ENCODE measurements around the gene CCDC50. TPM values are rescaled to one million over a fixed set of nuclear protein-coding genes. Genes with fewer than 3 reads are reported as not detected.

CCDC50 gene
- total RNA-seq, 4 donors from 2014 or later, result 133 to 248 (median 194) TPM

DNA sequence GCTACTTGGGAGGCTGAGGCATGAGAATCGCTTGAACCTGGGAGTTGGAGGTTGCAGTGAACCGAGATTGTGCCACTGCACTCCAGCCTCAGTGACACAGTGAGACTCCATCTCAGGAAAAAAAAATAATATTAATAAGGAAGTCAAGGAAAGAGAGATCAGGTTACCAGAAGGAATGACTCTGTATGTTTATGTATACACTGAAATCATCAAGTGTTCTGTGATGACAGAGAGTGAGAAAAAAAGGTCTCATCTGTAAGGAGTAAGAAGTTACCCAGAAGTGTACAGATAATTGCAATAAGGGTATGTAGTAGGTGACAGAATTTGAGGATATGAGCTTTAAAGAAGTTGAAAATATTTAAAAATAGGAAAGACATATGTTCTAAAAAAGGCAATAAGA lies 4.3 kb upstream of the CCDC50 start:
- Histone ChIP-seq H3K36me3 (no peaks in the 10 kb centered on the region), H3K27ac (no peak overlapping the region), H3K4me3 (no peak overlapping the region), H3K4me1 (peaks cover 0 to 17% (median 5%) of the 10 kb centered on the region in 3 donors), H3K9me3 (no peaks in the 10 kb centered on the region), H3K27me3 (no peaks in the 10 kb centered on the region)
- TF ChIP-seq POLR2AphosphoS5 (IDR thresholded peaks at IDR 0.05) (no peak), POLR2A (IDR thresholded peaks at IDR 0.05) (no peak), EP300 (IDR thresholded peaks at IDR 0.05) (no peak)
- TF ChIP-seq, protein P1, sequence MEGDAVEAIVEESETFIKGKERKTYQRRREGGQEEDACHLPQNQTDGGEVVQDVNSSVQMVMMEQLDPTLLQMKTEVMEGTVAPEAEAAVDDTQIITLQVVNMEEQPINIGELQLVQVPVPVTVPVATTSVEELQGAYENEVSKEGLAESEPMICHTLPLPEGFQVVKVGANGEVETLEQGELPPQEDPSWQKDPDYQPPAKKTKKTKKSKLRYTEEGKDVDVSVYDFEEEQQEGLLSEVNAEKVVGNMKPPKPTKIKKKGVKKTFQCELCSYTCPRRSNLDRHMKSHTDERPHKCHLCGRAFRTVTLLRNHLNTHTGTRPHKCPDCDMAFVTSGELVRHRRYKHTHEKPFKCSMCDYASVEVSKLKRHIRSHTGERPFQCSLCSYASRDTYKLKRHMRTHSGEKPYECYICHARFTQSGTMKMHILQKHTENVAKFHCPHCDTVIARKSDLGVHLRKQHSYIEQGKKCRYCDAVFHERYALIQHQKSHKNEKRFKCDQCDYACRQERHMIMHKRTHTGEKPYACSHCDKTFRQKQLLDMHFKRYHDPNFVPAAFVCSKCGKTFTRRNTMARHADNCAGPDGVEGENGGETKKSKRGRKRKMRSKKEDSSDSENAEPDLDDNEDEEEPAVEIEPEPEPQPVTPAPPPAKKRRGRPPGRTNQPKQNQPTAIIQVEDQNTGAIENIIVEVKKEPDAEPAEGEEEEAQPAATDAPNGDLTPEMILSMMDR (IDR thresholded peaks at IDR 0.05), result no peak
- no peak for ATAC-seq
- WGBS, 2 donors (ENCODE audit: low coverage in 1 of 2), result 88 to 90% methylated on average over 2 of the region's 2 CpGs

DNA sequence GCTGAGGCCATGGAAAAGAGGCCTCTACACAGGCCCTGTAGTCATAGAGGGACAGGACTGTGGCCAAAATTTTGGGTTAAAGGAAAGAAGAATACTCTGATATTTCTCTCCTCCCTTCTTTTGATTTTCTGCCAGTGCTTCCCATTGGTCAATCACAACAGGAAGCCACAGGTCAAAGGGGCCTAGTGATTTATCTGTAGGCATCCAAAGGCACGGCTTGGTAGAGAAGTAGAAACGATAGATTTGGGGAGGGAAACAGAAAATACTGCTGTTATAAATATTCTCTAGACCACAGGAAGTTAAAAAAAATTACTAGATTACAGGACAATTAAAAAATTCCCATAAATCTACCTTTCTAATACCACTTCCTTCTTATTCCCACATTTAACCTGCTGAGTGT lies 1.7 kb upstream of the CCDC50 start:
- ATAC-seq, result no peak
- peaks cover 5 to 39% (median 16%) of the 10 kb centered on the region in 3 donors for H3K4me1 ChIP-seq
- H3K36me3 ChIP-seq, result no peaks in the 10 kb centered on the region
- H3K27ac ChIP-seq, result no peak overlapping the region
- no peaks in the 10 kb centered on the region for H3K27me3 ChIP-seq
- no peak overlapping the region for H3K4me3 ChIP-seq
- TF ChIP-seq EP300 (IDR thresholded peaks at IDR 0.05), result no peak
- no peak for TF ChIP-seq POLR2A (IDR thresholded peaks at IDR 0.05)
- TF ChIP-seq, protein P1 (IDR thresholded peaks at IDR 0.05), result no peak
- no peak for TF ChIP-seq POLR2AphosphoS5 (IDR thresholded peaks at IDR 0.05)
- WGBS, 2 donors (ENCODE audit: low coverage in 1 of 2), result 17 to 73% methylated on average over 1 to 2 of the region's 2 CpGs
- H3K9me3 ChIP-seq, result no peaks in the 10 kb centered on the region

DNA sequence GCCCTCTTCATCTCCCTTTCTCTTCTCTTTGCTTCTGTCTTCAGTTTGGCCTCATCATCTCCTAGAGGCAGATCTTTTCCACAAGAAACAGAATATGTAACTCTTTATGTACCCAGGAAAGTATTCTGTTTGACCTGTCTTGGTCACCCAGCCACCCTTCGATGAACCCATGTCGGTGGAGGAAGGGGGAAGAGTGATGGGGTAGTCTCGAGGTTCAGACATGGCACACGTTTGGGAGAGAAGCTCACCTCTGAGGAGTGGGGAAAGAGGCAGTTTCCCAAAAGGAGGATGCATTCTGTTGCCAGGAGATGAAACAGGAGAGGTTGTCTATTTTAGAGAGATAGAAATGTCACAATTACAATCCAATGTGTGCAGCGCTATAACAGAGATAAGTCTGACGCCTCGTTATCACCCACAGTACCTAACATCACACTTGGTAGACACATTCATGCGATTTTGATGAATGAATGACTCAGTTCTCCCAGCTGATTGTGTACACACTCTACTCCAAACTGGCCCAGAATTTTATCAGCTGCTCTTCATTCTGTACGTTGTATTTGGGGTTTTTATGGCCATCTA lies 722 bp upstream of the CCDC50 start:
- Histone ChIP-seq H3K4me1 (peaks cover 13 to 49% (median 16%) of the 10 kb centered on the region in 3 donors), H3K27ac (peak overlapping the region; percentile 91 to 95 (median 93)), H3K9me3 (no peaks in the 10 kb centered on the region), H3K36me3 (no peaks in the 10 kb centered on the region), H3K4me3 (peak overlapping the region; percentile 93 to 98), H3K27me3 (no peaks in the 10 kb centered on the region)
- TF ChIP-seq POLR2AphosphoS5 (IDR thresholded peaks at IDR 0.05) (no peak), POLR2A (IDR thresholded peaks at IDR 0.05) (no peak), EP300 (IDR thresholded peaks at IDR 0.05) (no peak)
- TF ChIP-seq, protein P1 (IDR thresholded peaks at IDR 0.05), result no peak
- ATAC-seq, result peak; percentile 11
- 32 to 72% methylated on average over 2 to 8 of the region's 9 CpGs for WGBS, 2 donors (ENCODE audit: low coverage in 1 of 2)

DNA sequence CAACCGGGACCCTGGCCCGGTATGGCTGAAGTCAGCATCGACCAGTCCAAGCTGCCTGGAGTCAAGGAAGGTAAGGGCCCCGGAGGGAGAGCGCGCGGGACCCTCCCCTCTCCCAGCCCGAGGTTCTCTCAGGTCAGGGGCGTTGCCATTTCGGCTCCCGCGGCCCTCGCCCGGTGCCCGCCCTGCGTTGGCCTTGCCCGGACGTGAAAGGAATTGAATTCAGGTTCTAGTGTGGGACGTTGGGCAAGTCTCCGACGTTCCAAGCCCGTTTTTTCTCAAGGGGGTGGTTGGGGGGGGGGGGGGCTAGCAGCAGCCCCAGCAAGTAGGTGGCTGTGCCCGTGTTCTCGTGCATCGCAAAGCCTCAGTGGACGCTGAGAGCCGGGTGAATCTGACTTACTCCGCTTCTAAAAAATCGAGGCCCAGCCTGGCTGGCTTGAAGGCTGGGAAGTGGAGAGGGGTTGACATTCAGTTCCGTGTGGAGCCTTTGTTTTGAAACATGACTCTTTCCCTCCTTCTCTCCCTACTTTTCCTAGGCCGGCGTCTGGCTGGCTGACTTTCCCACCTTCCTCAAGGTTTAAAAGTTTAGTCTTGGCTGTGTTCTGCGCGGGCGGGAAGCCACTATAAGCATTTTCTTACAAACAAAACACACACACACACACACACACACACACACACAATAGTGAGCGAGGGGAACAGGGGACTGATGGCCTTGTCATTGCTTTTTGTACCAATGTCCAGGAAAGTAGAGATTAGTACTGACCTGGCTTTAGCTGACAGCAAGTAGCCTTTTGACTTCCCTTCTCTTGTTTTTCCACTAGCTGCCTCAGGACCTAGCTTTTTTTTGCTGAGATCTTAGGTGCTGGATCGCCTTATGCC lies 698 bp downstream of the CCDC50 start, which contains the start of gene UTS2B:
Gene UTS2B, minus strand, starts transcription at position 873 of the 876 bp plus-strand sequence. CDS start 48,337 bp downstream, outside the sequence.
- no peak for TF ChIP-seq POLR2A (IDR thresholded peaks at IDR 0.05)
- TF ChIP-seq, protein P1 (IDR thresholded peaks at IDR 0.05), result peak in 1 of 4 experiments; percentile 4
- peak within 1 kb of the TSS; percentile 93 to 98 for H3K4me3 ChIP-seq
- H3K36me3 ChIP-seq, result no peaks in the 10 kb centered on the region
- H3K4me1 ChIP-seq, result peaks cover 15 to 60% (median 16%) of the 10 kb centered on the region in 3 donors
- no peaks in the 10 kb centered on the region for H3K9me3 ChIP-seq
- ATAC-seq, result peak; percentile 58
- H3K27me3 ChIP-seq, result no peaks in the 10 kb centered on the region
- peak within 1 kb of the TSS; percentile 91 to 95 (median 93) for H3K27ac ChIP-seq
- 0 to 3% methylated on average over 2 to 15 of the region's 37 CpGs for WGBS, 2 donors (ENCODE audit: low coverage in 1 of 2)
